SU-DHL-6 (cell line): ENCODE results near the gene LTBP2.

ENCODE experiments used
- H2AFZ ChIP-seq: fragments of 200-600 bp; sonication (generic); 2 replicates; pipeline ENCODE4 v1.6.1; 2014; ENCODE audit warnings: low read depth, mild to moderate bottlenecking, moderate library complexity, mixed read lengths, antibody characterized with exemption, low read length; ENCODE audit not compliant: severe bottlenecking
- H3F3A ChIP-seq: fragments of 200-600 bp; shearing (Covaris generic); 2 replicates; pipeline ENCODE4 v1.6.0; 2016; ENCODE audit warnings: antibody characterized with exemption, mild to moderate bottlenecking; ENCODE audit not compliant: insufficient read depth
- H3K27ac ChIP-seq: fragments of 200-600 bp; sonication (generic); 2 replicates; pipeline ENCODE4 v1.5.1; 2016; ENCODE audit warnings: low read depth, mild to moderate bottlenecking, low read length, moderate library complexity, mixed read lengths
- H3K27me3 ChIP-seq: fragments of 200-600 bp; sonication (generic), shearing (Covaris generic); 2 replicates; pipeline ENCODE4 v1.6.0; 2014; ENCODE audit warnings: mild to moderate bottlenecking, low read length
- H3K36me3 ChIP-seq: fragments of 200-600 bp; sonication (generic); 2 replicates; pipeline ENCODE4 v1.6.1; 2014; ENCODE audit warnings: mild to moderate bottlenecking, low read length, mixed read lengths
- H3K4me2 ChIP-seq: fragments of 300-600, 200-600 bp; shearing (Covaris generic), sonication (generic); 2 replicates; pipeline ENCODE4 v1.6.0; 2014; ENCODE audit warnings: low read length, low read depth, mild to moderate bottlenecking; ENCODE audit not compliant: poor library complexity, severe bottlenecking
- H3K4me3 ChIP-seq: fragments of 200-600 bp; sonication (generic); 2 replicates; pipeline ENCODE4 v1.5.1; 2014; ENCODE audit warnings: antibody characterized with exemption, low read length, mild to moderate bottlenecking, mixed read lengths; ENCODE audit not compliant: insufficient read depth, poor library complexity, severe bottlenecking
- H3K79me2 ChIP-seq: fragments of 200-600 bp; sonication (generic); 2 replicates; pipeline ENCODE4 v1.6.1; 2014; ENCODE audit warnings: mild to moderate bottlenecking, low read length, moderate library complexity; ENCODE audit not compliant: insufficient read depth
- H3K9ac ChIP-seq: fragments of 200-600 bp; sonication (generic); 2 replicates; pipeline ENCODE4 v1.7.0; 2014; ENCODE audit warnings: mild to moderate bottlenecking, low read length
- H3K9me2 ChIP-seq: fragments of 200-600 bp; sonication (generic); replicated peaks from 2 replicates; pipeline ENCODE4 v1.6.1; 2014; ENCODE audit warnings: low read length; ENCODE audit not compliant: insufficient read depth
- H3K9me3 ChIP-seq: fragments of 200-600 bp; sonication (generic); 2 replicates; pipeline ENCODE4 v1.6.1; 2014; ENCODE audit warnings: low read length, mixed read lengths; ENCODE audit not compliant: insufficient read depth
- H4K20me1 ChIP-seq: fragments of 200-600 bp; sonication (generic); 2 replicates; pipeline ENCODE4 v1.6.1; 2014; ENCODE audit warnings: low read depth, mild to moderate bottlenecking, antibody characterized with exemption, low read length, moderate library complexity, mixed read lengths
- EZH2phosphoT487 ChIP-seq: fragments of 200-600 bp; sonication (generic), shearing (Covaris generic); conservative IDR thresholded peaks from 2 replicates; pipeline ENCODE4 v1.6.1; 2018; ENCODE audit warnings: mild to moderate bottlenecking, antibody characterized with exemption, low read length, moderate library complexity, mixed read lengths
- TF ChIP-seq, protein P1 (sequence below): fragments of 200-600 bp; sonication (generic); IDR thresholded peaks from one replicate; pipeline ENCODE4 v1.5.1; 2017; ENCODE audit warnings: antibody characterized with exemption, mild to moderate bottlenecking, low read length, moderate library complexity; ENCODE audit not compliant: insufficient read depth, poor library complexity, severe bottlenecking

Gene LTBP2

DNA sequence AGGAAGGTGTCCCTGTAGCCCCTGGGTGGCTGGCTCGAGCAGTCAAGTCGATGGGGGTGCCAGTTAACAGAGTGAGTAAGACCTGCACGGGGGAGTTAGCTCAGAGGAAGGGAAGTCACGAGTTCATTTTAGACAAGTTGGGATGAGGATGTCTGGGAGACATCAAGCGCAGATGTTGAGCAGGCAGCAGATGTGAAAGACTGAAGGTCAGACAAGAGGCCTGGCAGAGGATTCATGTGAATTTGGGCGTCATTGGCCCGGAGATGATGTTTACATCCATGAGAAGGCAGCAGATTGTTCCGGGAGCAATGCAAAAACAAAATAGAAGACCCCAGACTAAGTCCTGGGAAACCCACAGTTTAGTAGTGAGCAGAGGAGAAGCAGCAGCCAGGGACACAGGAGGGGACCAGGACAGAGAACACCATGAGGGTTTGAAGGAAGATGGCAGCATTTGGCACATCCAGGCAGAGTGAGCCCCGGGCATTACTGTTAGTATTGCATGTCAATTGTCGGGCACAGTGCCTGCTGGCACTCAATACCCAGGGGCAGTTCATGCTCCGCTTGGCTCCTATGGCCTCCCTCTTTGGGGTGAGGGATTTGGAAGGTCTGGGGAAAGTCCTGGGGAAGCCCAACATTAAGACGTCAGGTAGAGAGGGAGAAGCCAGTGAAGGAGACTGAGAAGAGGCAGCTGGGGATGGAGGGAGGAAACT is 15.1 kb downstream of the LTBP2 start:
- TF ChIP-seq, protein P1, sequence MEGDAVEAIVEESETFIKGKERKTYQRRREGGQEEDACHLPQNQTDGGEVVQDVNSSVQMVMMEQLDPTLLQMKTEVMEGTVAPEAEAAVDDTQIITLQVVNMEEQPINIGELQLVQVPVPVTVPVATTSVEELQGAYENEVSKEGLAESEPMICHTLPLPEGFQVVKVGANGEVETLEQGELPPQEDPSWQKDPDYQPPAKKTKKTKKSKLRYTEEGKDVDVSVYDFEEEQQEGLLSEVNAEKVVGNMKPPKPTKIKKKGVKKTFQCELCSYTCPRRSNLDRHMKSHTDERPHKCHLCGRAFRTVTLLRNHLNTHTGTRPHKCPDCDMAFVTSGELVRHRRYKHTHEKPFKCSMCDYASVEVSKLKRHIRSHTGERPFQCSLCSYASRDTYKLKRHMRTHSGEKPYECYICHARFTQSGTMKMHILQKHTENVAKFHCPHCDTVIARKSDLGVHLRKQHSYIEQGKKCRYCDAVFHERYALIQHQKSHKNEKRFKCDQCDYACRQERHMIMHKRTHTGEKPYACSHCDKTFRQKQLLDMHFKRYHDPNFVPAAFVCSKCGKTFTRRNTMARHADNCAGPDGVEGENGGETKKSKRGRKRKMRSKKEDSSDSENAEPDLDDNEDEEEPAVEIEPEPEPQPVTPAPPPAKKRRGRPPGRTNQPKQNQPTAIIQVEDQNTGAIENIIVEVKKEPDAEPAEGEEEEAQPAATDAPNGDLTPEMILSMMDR = no peak
- no peak for TF ChIP-seq EZH2phosphoT487
- no peaks in the 10 kb centered on the region for H3F3A ChIP-seq
- H3K4me2 ChIP-seq = no peak overlapping the region
- H2AFZ ChIP-seq = no peak overlapping the region
- no peaks in the 10 kb centered on the region for H4K20me1 ChIP-seq
- H3K4me3 ChIP-seq = no peak overlapping the region
- H3K36me3 ChIP-seq = no peaks in the 10 kb centered on the region
- H3K9me2 ChIP-seq = no peaks in the 10 kb centered on the region
- H3K27me3 ChIP-seq = no peaks in the 10 kb centered on the region
- H3K79me2 ChIP-seq = no peaks in the 10 kb centered on the region
- no peak overlapping the region for H3K9ac ChIP-seq
- H3K9me3 ChIP-seq = no peaks in the 10 kb centered on the region
- H3K27ac ChIP-seq = no peak overlapping the region

DNA sequence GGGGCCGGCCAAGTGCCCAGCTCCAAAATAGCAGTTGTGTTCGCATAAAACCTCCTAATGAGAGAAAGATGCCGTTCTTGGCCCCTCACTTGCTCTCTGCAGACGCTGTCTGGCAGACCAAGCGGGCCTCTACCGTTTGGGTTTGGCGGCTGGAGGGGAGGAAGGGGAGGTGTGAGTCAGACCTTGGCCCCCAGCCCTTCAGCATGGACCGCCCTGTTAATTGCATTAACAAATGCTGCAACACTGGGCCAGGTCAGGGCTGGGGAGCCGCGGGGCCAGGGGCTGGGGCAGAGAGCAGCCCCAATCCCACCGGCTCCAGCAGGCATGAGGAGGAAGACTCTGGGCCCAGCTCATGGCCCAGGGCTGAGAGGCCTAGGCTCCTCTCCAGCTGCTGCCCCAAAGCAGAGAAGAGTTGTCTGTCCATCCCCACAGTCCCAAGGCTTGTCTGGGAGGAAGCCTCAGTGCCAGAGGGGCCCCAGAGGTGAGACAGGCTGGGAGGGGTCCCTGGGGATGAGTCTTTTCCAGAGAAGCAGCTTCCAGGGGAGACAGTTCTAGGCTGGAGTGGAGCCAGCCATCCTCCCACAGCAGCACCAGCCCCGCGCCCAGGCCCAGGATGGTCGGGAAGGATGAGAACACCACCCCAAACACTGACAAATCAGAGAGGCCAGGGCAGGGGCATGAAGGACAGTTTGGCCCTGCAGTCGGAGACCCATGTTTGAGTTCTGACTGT is 16.9 kb downstream of the LTBP2 start:
- Histone ChIP-seq H4K20me1 (no peaks in the 10 kb centered on the region), H3K9me3 (no peaks in the 10 kb centered on the region), H3K4me3 (no peak overlapping the region), H3K27me3 (no peaks in the 10 kb centered on the region), H2AFZ (no peak overlapping the region), H3K27ac (no peak overlapping the region), H3K79me2 (no peaks in the 10 kb centered on the region), H3K36me3 (no peaks in the 10 kb centered on the region), H3K4me2 (no peak overlapping the region), H3F3A (no peaks in the 10 kb centered on the region), H3K9me2 (no peaks in the 10 kb centered on the region), H3K9ac (no peak overlapping the region)
- TF ChIP-seq, protein P1 = no peak
- no peak for TF ChIP-seq EZH2phosphoT487

DNA sequence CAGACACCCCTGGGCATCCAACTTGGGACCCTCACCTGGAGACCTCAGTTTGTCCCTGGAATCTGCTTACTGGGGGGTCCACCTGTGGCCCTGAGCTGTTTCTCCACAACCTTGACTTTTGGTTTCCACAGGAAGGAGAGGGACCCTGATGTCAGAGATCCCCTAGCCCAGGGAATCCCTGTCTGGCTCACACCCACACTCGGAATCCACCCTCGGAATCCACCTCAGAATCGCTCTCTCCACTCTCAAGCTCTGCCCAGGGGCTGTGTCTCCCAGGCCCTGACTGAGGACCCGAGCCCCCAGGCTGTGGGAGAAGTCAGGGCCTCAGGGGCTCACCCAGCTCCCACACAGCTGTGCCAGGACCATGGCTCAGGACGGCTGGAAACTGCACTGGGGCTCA is 17.4 kb downstream of the LTBP2 start:
- H3K79me2 ChIP-seq = no peaks in the 10 kb centered on the region
- no peaks in the 10 kb centered on the region for H3F3A ChIP-seq
- no peak overlapping the region for H3K4me2 ChIP-seq
- H3K9me2 ChIP-seq = no peaks in the 10 kb centered on the region
- no peak overlapping the region for H3K9ac ChIP-seq
- no peak overlapping the region for H3K4me3 ChIP-seq
- no peaks in the 10 kb centered on the region for H3K9me3 ChIP-seq
- no peaks in the 10 kb centered on the region for H4K20me1 ChIP-seq
- TF ChIP-seq, protein P1 = no peak
- no peak for TF ChIP-seq EZH2phosphoT487
- no peak overlapping the region for H2AFZ ChIP-seq
- no peaks in the 10 kb centered on the region for H3K27me3 ChIP-seq
- no peak overlapping the region for H3K27ac ChIP-seq
- H3K36me3 ChIP-seq = no peaks in the 10 kb centered on the region
